CD4-positive, alpha-beta T cell treated with Interleukin-21 for 1 hour (primary cell): ENCODE data around the gene MGMT.

Experiments
- DNase-seq: peaks from one replicate; pipeline ENCODE4 v3.0.0-alpha.2; 2020

MGMT gene

GRCh38 chr10:129546106-129546505 lies 79.1 kb downstream of the MGMT start:
- no peak for DNase-seq

- no peak for DNase-seq
Measured at GRCh38 chr10:129547608-129548007, 80.6 kb downstream of the MGMT start.

GRCh38 chr10:129548600-129548999 lies 81.6 kb downstream of the MGMT start:
- no peak for DNase-seq

- DNase-seq, result no peak
Measured at GRCh38 chr10:129550076-129550475, 83.0 kb downstream of the MGMT start.

GRCh38 chr10:129550658-129551057 lies 83.6 kb downstream of the MGMT start:
- DNase-seq, result no peak

GRCh38 chr10:129552119-129552518 lies 85.1 kb downstream of the MGMT start:
- no peak for DNase-seq

GRCh38 chr10:129553928-129554327 lies 86.9 kb downstream of the MGMT start:
- no peak for DNase-seq

- DNase-seq, result no peak
Measured at GRCh38 chr10:129556316-129556715, 89.3 kb downstream of the MGMT start.

- no peak for DNase-seq
Measured at GRCh38 chr10:129560361-129560760, 93.3 kb downstream of the MGMT start.

GRCh38 chr10:129562487-129562886 lies 95.4 kb downstream of the MGMT start:
- DNase-seq, result no peak

GRCh38 chr10:129564923-129565322 lies 97.9 kb downstream of the MGMT start:
- no peak for DNase-seq

- no peak for DNase-seq
Measured at GRCh38 chr10:129568583-129569344, 101.7 kb downstream of the MGMT start.

GRCh38 chr10:129570185-129570584 lies 103.1 kb downstream of the MGMT start:
- no peak for DNase-seq

GRCh38 chr10:129579228-129579627 lies 112.2 kb downstream of the MGMT start:
- no peak for DNase-seq

GRCh38 chr10:129580010-129580409 lies 113.0 kb downstream of the MGMT start:
- no peak for DNase-seq

GRCh38 chr10:129580901-129581300 lies 113.9 kb downstream of the MGMT start:
- no peak for DNase-seq

- no peak for DNase-seq
Measured at GRCh38 chr10:129581827-129582411, 114.9 kb downstream of the MGMT start.

- DNase-seq, result no peak
Measured at GRCh38 chr10:129583831-129584230, 116.8 kb downstream of the MGMT start.

GRCh38 chr10:129586898-129587443 lies 119.9 kb downstream of the MGMT start:
- DNase-seq, result no peak

- no peak for DNase-seq
Measured at GRCh38 chr10:129589546-129589945, 122.5 kb downstream of the MGMT start.

- DNase-seq, result no peak
Measured at GRCh38 chr10:129593953-129594352, 126.9 kb downstream of the MGMT start.

GRCh38 chr10:129594811-129595210 lies 127.8 kb downstream of the MGMT start:
- DNase-seq, result no peak

- DNase-seq, result no peak
Measured at GRCh38 chr10:129598413-129598812, 131.4 kb downstream of the MGMT start.

- no peak for DNase-seq
Measured at GRCh38 chr10:129599160-129599559, 132.1 kb downstream of the MGMT start.

GRCh38 chr10:129601737-129602136 lies 134.7 kb downstream of the MGMT start:
- no peak for DNase-seq
